Progenitor cell of endocrine pancreas (in vitro differentiated cells): ENCODE results near the gene IFT20. TPM values are rescaled to one million over a fixed set of nuclear protein-coding genes. Genes with fewer than 3 reads are reported as not detected.

Experiments used
- DNase-seq: peaks from one replicate; pipeline ENCODE4 v3.0.0; 2021; ENCODE audit warnings: low spot score; ENCODE audit not compliant: unreplicated experiment
- H3K27ac Mint-ChIP-seq: 2 replicates; pipeline ENCODE4 v1.8.0; 2021; ENCODE audit warnings: mild to moderate bottlenecking, moderate library complexity, mixed read lengths
- H3K27me3 Mint-ChIP-seq: 2 replicates; pipeline ENCODE4 v1.8.0; 2021; ENCODE audit warnings: mixed read lengths
- H3K36me3 Mint-ChIP-seq: 2 replicates; pipeline ENCODE4 v1.8.0; 2022; ENCODE audit warnings: mixed read lengths; ENCODE audit not compliant: insufficient read depth
- H3K4me1 Mint-ChIP-seq: 2 replicates; pipeline ENCODE4 v1.8.0; 2021; ENCODE audit warnings: low read depth, mixed read lengths
- H3K4me3 Mint-ChIP-seq: 2 replicates; pipeline ENCODE4 v1.8.0; 2021; ENCODE audit warnings: low read depth, mild to moderate bottlenecking, moderate library complexity, mixed read lengths
- H3K9me3 Mint-ChIP-seq: 2 replicates; pipeline ENCODE4 v1.8.0; 2021; ENCODE audit warnings: low read depth, mixed read lengths
- total RNA-seq: library from RNA; stranded (reverse); gene quantifications from 2 replicates; pipeline ENCODE4 v1.2.1, GENCODE V29; 2021
- TF ChIP-seq, protein P1 (sequence below): fragments of 200-600 bp; sonication (generic); IDR thresholded peaks from one replicate; pipeline ENCODE4 v1.5.0; 2021; ENCODE audit warnings: antibody characterized with exemption, mild to moderate bottlenecking; ENCODE audit not compliant: unreplicated experiment

Gene IFT20
- total RNA-seq, 1 donor from 2014 or later, result 35.4 TPM

DNA sequence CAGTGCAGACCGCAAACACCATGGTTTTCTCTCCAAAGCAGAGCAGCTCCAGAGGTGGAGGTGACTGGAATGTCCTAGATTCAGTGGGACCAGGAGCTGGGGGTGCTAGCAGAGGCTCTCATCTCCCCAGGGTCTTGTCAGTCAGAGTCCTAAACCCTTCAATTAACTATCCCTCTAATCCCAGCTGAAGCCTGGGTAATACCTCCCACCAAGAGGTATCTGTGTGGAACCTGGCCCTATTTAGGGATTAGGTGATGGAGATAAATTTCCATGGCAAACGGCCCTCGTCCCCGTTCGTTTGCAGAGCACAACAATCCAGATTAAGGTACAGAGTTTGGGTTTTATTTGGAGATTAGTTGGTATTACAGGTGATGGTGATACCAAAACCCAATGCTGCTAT lies 27.9 kb upstream of the IFT20 start:
- no peak for DNase-seq
- Mint-ChIP-seq H3K27me3 (no peaks in the 10 kb centered on the region), H3K4me1 (peaks cover 8% of the 10 kb centered on the region), H3K27ac (no peak overlapping the region), H3K36me3 (peaks cover 10% of the 10 kb centered on the region), H3K4me3 (no peak overlapping the region), H3K9me3 (no peaks in the 10 kb centered on the region)
- TF ChIP-seq, protein P1, sequence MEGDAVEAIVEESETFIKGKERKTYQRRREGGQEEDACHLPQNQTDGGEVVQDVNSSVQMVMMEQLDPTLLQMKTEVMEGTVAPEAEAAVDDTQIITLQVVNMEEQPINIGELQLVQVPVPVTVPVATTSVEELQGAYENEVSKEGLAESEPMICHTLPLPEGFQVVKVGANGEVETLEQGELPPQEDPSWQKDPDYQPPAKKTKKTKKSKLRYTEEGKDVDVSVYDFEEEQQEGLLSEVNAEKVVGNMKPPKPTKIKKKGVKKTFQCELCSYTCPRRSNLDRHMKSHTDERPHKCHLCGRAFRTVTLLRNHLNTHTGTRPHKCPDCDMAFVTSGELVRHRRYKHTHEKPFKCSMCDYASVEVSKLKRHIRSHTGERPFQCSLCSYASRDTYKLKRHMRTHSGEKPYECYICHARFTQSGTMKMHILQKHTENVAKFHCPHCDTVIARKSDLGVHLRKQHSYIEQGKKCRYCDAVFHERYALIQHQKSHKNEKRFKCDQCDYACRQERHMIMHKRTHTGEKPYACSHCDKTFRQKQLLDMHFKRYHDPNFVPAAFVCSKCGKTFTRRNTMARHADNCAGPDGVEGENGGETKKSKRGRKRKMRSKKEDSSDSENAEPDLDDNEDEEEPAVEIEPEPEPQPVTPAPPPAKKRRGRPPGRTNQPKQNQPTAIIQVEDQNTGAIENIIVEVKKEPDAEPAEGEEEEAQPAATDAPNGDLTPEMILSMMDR, result no peak

DNA sequence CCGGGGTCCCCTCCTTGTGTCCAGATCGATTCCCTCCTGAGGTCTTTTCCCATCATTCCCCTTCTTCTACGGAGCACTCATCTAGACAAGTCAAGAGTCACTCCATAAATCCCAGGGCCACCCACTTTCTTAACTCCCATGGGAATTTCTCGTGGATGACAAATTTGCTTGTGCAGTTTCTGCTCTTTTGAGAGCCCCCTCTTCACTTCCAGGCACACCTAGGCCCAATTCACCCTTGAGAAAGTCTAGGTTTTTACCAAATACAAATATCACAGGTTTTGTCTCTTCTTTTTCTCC lies 22.6 kb upstream of the IFT20 start:
- peaks cover 18% of the 10 kb centered on the region for H3K4me1 Mint-ChIP-seq
- no peaks in the 10 kb centered on the region for H3K9me3 Mint-ChIP-seq
- peaks cover 17% of the 10 kb centered on the region for H3K36me3 Mint-ChIP-seq
- DNase-seq, result no peak
- peak overlapping the region; percentile 95 for H3K27ac Mint-ChIP-seq
- TF ChIP-seq, protein P1, result no peak
- peak overlapping the region; percentile 87 for H3K4me3 Mint-ChIP-seq
- no peaks in the 10 kb centered on the region for H3K27me3 Mint-ChIP-seq

DNA sequence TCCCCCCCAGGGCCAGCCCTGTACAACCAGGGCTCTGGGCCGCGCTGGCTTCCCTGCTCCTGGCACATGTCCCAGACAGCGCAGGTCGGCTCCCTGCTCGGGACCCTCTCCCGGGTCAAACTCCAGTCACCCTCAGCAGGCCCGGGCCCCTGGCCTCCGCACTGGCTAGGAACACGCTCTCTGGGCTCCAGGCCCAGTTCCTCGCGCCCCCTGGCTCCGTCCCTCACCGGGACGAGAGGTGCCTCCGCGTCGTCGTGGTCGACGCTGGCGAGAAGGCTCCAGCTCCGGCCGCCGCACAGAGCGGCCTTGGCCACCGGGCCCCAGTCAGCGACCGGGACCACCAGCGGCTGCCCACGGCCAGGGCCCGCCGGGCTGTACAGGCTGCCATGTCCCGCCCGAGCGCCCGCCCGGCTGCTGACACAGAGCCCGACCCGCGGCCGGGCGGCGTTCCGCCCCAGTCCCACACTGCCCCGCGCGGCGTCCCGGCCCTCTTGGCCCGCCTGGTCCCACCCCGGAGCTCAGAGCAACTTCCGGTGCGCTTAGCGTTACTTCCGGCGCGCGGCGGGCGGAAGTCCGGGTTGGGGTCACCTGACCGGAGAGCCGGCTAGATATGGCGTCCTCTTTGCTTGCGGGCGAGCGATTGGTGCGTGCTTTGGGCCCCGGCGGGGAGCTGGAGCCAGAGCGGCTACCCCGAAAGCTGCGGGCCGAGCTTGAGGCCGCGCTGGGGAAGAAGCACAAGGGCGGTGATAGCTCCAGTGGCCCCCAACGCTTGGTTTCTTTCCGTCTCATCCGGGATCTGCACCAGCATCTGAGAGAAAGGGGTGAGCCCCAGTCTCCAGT lies 22.0 kb upstream of the IFT20 start, which contains the start of gene POLDIP2:
TSS of gene POLDIP2 (minus strand) at position 467 of the 840 bp plus-strand sequence. CDS start at position 388, 79 bp downstream.
- Mint-ChIP-seq H3K27ac (peak within 1 kb of the TSS; percentile 95), H3K4me1 (peaks cover 18% of the 10 kb centered on the region), H3K9me3 (no peaks in the 10 kb centered on the region), H3K36me3 (peaks cover 17% of the 10 kb centered on the region), H3K27me3 (no peaks in the 10 kb centered on the region), H3K4me3 (peak within 1 kb of the TSS; percentile 87)
- TF ChIP-seq, protein P1, result peak; percentile 15
- peak; percentile 88 for DNase-seq

DNA sequence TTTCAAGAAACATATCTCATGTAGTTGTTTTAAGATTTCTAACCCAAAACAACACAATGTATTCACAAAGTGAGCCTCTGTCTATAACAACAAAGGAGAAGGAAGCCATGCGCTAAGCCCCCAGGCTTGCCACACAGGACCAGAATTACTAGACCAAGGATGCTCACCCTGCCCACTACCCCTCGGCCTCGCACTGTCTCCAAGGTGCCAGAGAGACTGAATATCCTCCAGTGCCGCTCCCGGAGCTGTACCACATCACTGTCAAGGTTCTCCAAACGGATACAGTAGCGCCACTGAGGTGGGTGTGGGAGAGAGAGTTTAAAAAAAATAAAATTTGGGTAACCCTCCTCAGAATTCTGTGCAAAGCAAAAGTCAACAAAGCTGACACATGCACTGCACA lies 15.0 kb upstream of the IFT20 start:
- Mint-ChIP-seq H3K4me1 (no peaks in the 10 kb centered on the region), H3K27ac (no peak overlapping the region), H3K27me3 (no peaks in the 10 kb centered on the region), H3K4me3 (no peak overlapping the region), H3K9me3 (no peaks in the 10 kb centered on the region), H3K36me3 (peaks cover 20% of the 10 kb centered on the region)
- TF ChIP-seq, protein P1, result no peak
- no peak for DNase-seq

DNA sequence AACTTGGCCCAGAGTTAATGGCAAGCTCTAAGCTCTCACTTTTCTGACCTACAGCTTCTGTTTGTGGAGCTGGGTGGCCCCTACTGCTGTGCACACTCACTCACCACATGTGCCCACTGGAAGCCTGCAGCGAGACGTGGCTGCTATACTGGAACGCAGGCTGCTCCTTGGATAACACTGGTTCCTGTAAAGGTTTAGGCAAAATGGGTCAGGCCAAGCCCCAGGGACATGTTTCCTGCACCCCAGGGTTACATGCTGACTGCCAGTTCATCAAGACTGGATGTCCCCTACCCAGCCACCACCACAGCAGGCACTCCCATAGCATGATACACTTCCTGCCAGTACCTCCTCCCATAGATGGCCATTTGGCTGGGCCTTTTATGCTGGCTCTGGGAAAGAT lies 13.7 kb upstream of the IFT20 start:
- no peak for DNase-seq
- H3K9me3 Mint-ChIP-seq, result no peaks in the 10 kb centered on the region
- H3K4me3 Mint-ChIP-seq, result no peak overlapping the region
- no peaks in the 10 kb centered on the region for H3K4me1 Mint-ChIP-seq
- no peaks in the 10 kb centered on the region for H3K27me3 Mint-ChIP-seq
- no peak overlapping the region for H3K27ac Mint-ChIP-seq
- TF ChIP-seq, protein P1, result no peak
- H3K36me3 Mint-ChIP-seq, result peaks cover 15% of the 10 kb centered on the region
